BE2C (cell line): ENCODE measurements around the gene NSFL1C.
"Not testable (repeated sequence)": the region's sequence is repeated elsewhere in the genome, so short reads cannot be mapped to it uniquely, and the experiment has no call there.

Experiments used
- DNase-seq: peaks from one replicate; pipeline ENCODE4 v3.0.0-alpha.2; 2020
- H3K27me3 ChIP-seq: fragments of 250-450 bp; sonication (Bioruptor Pico); 2 replicates; pipeline ENCODE4 v1.5.1; 2020; ENCODE audit warnings: mild to moderate bottlenecking
- H3K36me3 ChIP-seq: fragments of 250-450 bp; sonication (Bioruptor Pico); 2 replicates; pipeline ENCODE4 v1.5.1; 2020; ENCODE audit warnings: mild to moderate bottlenecking
- H3K4me1 ChIP-seq: fragments of 250-450 bp; sonication (Bioruptor Pico); 2 replicates; pipeline ENCODE4 v1.5.1; 2020
- H3K4me3 ChIP-seq: 2 replicates; pipeline ENCODE4 v1.5.1; 2011; ENCODE audit warnings: low read depth, low read length
- H3K9me3 ChIP-seq: fragments of 250-450 bp; sonication (Bioruptor Pico); 2 replicates; pipeline ENCODE4 v1.5.1; 2020
- TF ChIP-seq, protein P1 (sequence below): IDR thresholded peaks from 2 replicates; pipeline ENCODE4 v1.5.1; 2012; ENCODE audit warnings: mild to moderate bottlenecking, low read depth, low read length

Gene NSFL1C

DNA sequence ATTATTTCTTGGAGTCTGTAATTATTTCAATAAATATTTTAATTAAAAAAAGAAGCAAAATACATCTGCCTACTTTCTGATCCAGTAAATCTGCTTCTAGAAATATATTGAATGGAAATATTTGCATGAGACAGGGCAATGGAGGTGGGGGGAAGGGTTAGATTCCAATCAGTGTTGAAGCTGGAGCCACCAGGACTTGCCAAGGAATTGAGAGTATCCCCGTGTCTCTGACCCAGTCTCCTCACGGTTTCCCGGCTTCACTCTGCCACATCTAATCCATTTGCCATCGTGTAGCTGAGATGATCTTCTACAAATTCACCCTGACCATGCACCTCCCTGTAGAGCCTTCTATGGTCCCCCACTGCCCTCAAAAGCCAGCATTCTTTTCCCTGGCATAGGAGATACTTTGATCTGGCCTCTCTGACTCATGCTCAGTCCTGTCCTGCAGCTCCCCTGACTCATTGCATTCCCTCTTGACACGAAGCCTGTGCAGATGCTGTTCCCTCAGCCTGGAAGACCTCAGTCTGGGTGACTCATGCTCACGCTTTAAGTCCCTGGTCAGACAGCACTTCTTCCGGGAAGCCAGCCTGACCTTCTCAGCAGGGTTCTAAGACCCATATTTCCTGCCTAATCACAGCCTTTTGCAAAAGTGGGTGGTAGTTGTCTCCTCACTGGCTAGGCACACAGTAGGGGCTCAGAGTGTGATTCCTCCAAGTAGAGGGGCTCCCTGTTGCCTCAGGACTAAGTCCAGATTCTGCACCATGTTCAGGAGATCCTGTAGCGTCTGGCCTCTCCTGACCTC is 50.8 kb downstream of the NSFL1C start:
- TF ChIP-seq, protein P1, sequence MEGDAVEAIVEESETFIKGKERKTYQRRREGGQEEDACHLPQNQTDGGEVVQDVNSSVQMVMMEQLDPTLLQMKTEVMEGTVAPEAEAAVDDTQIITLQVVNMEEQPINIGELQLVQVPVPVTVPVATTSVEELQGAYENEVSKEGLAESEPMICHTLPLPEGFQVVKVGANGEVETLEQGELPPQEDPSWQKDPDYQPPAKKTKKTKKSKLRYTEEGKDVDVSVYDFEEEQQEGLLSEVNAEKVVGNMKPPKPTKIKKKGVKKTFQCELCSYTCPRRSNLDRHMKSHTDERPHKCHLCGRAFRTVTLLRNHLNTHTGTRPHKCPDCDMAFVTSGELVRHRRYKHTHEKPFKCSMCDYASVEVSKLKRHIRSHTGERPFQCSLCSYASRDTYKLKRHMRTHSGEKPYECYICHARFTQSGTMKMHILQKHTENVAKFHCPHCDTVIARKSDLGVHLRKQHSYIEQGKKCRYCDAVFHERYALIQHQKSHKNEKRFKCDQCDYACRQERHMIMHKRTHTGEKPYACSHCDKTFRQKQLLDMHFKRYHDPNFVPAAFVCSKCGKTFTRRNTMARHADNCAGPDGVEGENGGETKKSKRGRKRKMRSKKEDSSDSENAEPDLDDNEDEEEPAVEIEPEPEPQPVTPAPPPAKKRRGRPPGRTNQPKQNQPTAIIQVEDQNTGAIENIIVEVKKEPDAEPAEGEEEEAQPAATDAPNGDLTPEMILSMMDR: no peak
- Histone ChIP-seq H3K4me3 (no peak overlapping the region), H3K27me3 (peaks cover 2% of the 10 kb centered on the region; the same call in 1 of the 2 replicates), H3K4me1 (no peaks in the 10 kb centered on the region), H3K36me3 (no peaks in the 10 kb centered on the region), H3K9me3 (no peaks in the 10 kb centered on the region)
- no peak for DNase-seq

DNA sequence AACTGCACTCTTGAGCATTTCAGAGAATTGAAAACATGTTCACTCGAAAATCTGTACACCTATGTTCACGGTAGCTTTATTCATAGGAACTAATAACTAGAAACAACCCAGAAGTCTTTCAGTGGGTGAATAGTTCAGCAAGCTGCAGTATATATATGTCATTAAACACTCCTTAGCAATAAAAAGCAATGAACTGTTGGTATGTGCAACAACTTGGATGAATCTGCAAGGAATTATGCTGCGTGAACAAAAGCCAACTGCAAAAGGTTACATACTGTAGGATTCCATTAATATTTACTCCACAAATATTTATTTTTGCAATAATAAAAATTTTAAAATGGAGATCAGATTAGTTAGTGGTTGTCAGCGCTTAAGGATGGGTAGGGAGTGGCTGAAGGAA is 51.7 kb downstream of the NSFL1C start:
- Histone ChIP-seq H3K9me3 (no peaks in the 10 kb centered on the region), H3K36me3 (no peaks in the 10 kb centered on the region), H3K4me3 (no peak overlapping the region), H3K27me3 (peaks cover 2% of the 10 kb centered on the region; the same call in 1 of the 2 replicates), H3K4me1 (no peaks in the 10 kb centered on the region)
- DNase-seq: no peak
- TF ChIP-seq, protein P1: no peak

DNA sequence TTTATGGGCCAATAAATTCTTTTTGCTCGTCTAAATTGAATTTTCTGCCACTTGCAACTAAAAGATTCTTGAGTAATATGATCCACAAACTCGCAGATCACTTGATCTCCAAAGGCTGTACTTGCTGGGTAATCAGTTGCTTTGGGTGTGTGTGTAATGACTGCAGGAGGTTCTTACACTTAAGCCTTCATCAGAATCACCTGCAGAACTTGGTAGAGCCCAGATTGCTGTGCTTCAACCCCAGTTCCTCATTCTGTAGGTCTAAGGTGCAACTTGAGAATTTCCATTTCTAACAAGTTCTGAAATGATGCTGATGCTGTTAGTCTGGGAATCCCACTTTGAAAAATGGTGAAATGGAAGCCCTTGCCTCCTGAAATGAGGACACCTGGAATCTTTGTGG is 60.8 kb downstream of the NSFL1C start:
- DNase-seq: no peak
- Histone ChIP-seq H3K27me3 (no peaks in the 10 kb centered on the region), H3K4me1 (no peaks in the 10 kb centered on the region), H3K36me3 (no peaks in the 10 kb centered on the region), H3K9me3 (no peaks in the 10 kb centered on the region), H3K4me3 (no peak overlapping the region)
- TF ChIP-seq, protein P1: no peak

DNA sequence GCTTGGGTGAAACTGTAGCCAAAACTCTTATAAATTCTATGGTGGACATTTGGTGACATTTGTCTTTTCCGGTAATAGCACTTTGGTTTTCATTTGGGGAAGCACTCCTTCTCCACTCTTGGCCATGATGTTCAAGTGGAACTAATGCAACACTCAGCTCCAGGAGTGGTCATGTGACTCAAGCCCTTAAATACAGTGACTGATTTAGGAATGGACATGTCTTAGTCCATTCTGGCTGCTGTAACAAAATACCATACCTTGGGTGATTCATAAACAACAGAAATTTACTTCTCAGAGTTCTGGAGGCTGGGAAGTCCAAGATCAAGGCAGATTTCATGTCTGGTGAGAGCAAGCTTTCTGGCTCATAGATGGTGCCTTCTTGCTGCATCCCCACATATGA is 63.0 kb downstream of the NSFL1C start:
- Histone ChIP-seq H3K27me3 (no peaks in the 10 kb centered on the region), H3K36me3 (no peaks in the 10 kb centered on the region), H3K4me1 (no peaks in the 10 kb centered on the region), H3K9me3 (no peaks in the 10 kb centered on the region), H3K4me3 (no peak overlapping the region)
- DNase-seq: no peak
- TF ChIP-seq, protein P1: no peak

DNA sequence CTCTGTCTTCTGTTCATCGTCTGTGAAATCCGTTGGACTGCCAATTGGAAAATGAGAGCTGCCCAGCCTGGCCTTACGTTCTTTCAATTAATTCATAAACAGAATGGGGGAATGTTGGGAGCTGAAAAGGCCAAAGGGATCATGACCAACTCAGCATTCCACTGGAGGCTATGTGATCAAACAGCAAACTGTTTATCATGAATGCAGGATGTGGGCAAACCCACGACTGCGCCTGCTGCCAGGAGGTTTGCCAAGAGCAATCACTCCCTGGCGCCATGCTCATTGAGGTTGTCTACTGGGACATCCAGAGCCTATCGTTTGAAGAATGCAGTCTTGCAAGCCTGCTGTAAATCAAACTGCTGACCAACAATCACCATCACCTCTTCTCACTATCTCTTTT is 64.5 kb downstream of the NSFL1C start:
- DNase-seq: no peak
- Histone ChIP-seq H3K27me3 (no peaks in the 10 kb centered on the region), H3K36me3 (no peaks in the 10 kb centered on the region), H3K9me3 (no peaks in the 10 kb centered on the region), H3K4me1 (no peaks in the 10 kb centered on the region), H3K4me3 (no peak overlapping the region)
- TF ChIP-seq, protein P1: no peak

DNA sequence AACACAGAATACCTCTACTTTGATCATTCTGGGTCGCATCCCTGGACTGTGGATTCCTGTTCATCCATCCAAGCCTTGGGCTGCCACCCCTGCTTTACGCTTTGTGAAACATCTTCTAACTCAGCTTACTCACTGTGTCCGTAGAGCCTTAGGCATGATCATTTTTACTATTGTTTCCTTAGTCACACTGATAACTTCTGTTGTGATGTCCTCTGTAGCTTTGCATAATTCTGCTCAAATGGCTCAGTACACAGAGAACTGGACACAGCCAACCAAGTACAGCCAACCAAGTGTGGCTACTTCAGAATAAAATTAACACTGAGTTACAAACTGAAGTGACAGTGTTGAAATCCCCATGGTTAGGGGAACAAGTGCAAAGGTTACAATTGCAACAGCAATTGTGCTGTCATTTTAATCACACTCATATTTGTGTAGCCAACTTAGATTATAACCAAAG is 65.2 kb downstream of the NSFL1C start:
- H3K27me3 ChIP-seq: no peaks in the 10 kb centered on the region
- no peak for DNase-seq
- TF ChIP-seq, protein P1: no peak
- H3K4me3 ChIP-seq: no peak overlapping the region
- no peaks in the 10 kb centered on the region for H3K4me1 ChIP-seq
- H3K9me3 ChIP-seq: no peaks in the 10 kb centered on the region
- H3K36me3 ChIP-seq: no peaks in the 10 kb centered on the region

GRCh38 chr20:1399678-1400366 is 66.8 kb downstream of the NSFL1C start:
- H3K9me3 ChIP-seq, DNase-seq, H3K27me3 ChIP-seq, H3K4me1 ChIP-seq, H3K4me3 ChIP-seq, H3K36me3 ChIP-seq: not testable (repeated sequence)

DNA sequence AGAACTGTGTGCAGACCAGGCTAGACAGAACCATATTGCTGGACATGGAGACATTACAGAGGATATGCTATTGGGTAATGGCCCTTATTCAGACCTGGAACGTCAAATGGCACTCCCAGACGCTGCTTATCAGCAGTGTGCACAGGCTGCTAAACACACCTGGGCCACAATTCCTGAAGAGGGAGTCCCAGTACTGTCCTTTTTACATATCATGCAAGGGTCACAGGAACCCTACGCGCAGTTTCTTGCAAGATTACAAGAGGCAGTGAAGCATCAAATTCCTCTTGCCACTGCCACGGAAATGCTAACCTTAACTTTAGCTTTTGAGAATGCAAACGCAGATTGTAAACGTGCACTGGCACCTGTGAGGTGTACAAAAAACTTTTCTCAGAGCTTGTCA is 68.5 kb downstream of the NSFL1C start:
- H3K4me3 ChIP-seq, H3K4me1 ChIP-seq, DNase-seq: not testable (repeated sequence)

More for the DNA sequence above, 68.5 kb downstream of the NSFL1C start:
- not testable (repeated sequence) for H3K9me3 ChIP-seq, H3K36me3 ChIP-seq, H3K27me3 ChIP-seq
